ENCODE results near the gene CTSO.

CTSO gene

DNA sequence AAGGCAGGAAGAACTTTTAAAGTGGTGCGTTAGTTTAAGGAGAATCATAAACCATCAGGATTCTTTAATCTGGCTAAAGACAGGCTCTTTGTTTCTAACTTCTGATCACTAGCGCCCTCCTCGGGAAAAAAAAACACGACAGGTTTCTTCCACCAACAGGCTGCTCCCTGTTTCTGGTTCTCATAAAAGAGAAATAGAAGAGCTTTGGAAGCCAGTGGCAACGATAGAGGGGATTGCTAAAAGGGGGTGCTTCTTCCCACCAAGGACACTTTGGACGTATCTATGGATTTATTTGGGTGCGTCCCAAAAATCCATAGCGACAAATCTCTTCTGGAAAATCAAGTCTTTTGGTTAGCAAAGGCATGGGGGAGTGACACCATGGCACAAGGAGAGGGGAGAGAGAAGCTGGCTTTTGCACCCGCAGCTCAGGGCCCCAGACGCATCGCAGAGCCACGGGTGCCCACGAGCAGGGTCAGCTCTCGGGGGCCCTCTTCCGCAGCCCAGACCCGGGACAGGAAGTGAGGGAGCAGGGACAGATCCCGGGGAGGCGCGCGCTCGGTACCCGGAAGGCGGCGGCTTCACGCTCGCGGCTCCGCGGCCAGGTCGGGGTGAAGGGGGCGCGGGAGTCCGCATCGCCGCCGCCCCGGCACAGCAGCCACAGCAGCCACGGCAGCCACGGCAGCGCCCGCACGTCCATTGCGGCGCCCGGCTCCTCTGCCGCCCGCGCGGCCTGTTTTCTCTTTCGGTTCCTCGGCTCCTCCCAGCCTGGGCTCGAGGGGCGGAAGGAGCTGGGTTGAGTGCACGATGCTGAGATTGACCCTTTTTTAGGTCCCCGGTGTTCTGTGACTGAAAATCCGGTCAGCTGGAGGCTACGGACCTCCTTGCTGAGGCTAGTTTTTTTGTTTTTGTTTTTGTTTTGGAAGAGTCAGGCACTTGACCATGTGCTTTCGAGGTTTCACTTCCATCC is at the start of gene CTSO:
Gene CTSO (minus strand): TSS at position 716 of the 967 bp plus-strand sequence. CDS start 19 bp downstream, at position 697.
- DNase-seq, result peak; percentile 62

GRCh38 chr4:156000491-156000890 is 46.8 kb upstream of the CTSO start:
- no peak for DNase-seq

DNA sequence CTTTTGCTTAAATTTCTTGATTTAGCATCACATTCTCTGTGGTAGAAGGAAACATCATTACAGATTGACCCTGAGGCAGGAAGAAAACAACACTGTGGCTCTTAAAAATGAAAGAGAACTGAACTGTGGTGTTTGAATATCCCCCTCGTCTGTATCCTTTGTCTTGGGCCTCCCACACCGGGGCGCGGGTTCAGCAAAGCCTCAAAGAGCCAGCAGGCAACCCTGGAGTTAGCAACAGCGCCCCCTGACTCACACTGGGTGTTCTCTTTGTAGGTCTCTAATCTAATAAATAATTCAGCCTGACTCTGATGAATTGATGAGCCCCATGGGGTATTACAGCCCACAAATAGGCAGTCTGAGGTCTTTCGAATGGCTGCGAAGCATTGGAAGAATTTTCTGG is 46.1 kb upstream of the CTSO start:
- no peak for DNase-seq

- DNase-seq, result no peak
Measured at GRCh38 chr4:155995069-155995468, 41.4 kb upstream of the CTSO start.

- DNase-seq, result no peak
Measured at GRCh38 chr4:155984106-155984797, 30.6 kb upstream of the CTSO start.

DNA sequence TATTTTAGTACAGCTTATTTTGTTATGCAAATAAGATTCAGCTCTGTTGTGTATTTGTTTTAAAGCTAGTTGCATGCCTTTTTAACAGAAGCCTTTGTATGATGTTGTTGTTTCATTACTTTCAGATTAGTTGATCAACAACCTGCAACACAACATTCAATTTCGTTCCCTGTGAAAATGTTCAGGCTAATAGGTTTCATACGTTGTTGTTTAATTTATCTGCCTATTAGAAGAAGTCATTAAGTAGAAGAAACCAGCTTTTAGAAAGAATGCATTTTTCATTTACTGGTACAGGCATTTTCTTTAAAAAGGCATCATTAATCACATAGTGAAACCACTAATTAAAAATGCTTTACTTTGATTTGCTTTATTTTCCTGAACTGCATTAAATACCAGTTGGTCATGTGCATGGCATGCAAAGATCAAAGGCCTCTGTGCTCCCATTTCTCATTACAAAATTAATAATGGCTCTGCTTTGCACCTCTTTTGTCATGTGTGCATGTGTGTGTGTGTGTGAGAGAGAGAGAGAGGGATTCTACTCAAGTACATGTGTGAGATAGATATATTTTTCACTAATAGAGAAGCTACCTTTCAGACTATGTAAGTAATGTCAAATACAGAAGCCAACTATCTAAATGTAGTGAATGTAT is 29.2 kb upstream of the CTSO start:
- DNase-seq, result no peak

DNA sequence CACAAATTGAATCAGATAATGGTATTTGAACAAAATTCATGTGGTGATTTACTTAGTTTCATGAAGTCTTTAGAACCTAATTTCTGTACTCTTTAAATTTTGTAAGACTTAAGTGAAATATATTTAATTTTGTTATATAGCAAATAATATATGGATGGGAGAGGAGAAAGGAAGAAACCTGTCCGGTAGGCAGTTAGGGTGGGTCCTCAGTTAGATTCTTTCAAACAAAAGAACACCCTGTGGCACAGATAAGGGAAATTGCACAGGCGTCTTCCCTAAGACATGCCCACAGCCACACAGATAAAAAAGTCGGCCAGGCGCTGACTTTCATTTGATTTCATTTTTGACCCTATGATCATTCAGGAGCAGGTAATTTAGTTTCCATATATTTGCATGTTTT is 25.1 kb upstream of the CTSO start:
- no peak for DNase-seq

- DNase-seq, result no peak
Measured at GRCh38 chr4:155975511-155975910, 21.8 kb upstream of the CTSO start.

GRCh38 chr4:155974996-155975395 is 21.3 kb upstream of the CTSO start:
- no peak for DNase-seq

- no peak for DNase-seq
Measured at GRCh38 chr4:155974476-155974749, 20.7 kb upstream of the CTSO start.

GRCh38 chr4:155973639-155974475 is 20.2 kb upstream of the CTSO start:
- no peak for DNase-seq

DNA sequence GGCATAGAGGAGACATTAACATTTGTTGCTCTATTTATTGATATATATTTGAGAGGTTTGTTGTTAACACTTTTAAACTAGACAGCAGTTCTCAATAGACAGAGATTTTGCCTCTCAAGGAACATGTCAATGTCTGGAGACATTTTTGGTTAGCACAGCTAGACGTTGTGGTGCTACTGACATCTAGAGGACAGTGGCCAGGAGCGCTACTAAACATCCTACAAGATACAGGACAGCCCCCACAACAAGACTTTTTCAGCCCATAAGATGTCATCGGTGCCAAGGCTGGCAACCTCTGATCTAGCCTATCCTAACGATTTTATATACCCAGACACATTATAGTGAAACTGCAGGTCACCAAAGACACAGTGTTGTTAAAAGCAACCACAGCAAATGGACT is 18.4 kb upstream of the CTSO start:
- DNase-seq, result no peak

- DNase-seq, result no peak
Measured at GRCh38 chr4:155966731-155967395, 13.2 kb upstream of the CTSO start.

DNA sequence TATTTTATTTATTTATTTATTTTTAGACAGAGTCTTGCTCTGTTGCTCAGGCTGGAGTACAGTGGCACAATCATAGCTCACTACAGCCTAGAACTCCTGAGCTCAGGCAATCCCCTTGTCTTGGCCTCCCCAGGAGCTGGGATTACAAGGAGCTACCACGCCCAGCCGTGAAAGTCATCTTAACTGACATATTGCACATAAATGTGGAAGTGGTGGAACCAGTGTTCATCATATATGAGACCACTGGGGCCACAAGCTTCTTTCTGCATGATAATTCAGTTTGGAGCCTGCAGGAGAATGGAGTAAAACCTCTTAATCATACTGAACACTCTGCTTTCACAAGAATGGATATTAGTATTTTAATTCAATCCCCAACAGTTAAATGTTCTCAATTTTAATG is 12.5 kb upstream of the CTSO start:
- DNase-seq, result no peak

DNA sequence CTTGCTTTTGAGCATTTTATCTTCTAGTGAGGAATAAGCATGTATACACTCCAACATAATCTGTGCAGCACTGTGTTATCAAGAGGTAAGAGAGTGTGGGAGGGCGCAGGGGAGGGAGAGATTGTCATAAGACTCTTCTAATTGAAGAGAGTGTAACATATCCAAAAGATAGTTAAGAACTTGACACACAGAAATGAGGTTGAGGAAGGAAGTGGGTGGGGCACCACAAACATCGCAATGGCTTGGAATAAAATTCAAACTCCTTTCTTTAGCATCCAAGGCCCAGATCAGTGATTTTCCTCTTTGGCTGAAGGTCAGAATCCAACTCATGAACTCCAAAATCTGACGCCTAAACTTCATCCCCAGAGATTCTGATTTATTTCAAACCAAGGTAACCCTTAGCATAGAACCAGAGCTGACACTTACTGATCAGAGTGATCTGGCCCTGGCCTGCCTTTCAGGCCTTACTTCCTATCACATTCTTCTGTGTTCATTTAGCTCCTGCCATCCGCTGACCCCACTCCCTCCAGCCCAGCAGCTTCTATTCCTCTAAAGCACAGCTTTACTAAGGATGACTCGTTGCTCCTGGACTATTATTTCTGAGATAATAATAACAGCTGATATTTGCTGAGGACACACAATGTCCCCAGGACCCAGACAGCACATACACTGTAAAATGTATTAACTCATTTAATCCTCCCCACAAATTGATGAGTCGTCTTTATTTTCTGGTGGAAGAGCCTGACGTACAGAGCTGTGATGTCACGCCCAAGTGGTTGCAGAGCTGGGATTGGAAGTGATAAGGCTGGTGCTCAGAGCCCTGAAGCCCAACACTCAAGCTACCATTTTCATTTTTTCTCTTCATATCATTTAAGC is 10.6 kb upstream of the CTSO start:
- no peak for DNase-seq

- DNase-seq, result no peak
Measured at GRCh38 chr4:155962767-155963166, 9.1 kb upstream of the CTSO start.

DNA sequence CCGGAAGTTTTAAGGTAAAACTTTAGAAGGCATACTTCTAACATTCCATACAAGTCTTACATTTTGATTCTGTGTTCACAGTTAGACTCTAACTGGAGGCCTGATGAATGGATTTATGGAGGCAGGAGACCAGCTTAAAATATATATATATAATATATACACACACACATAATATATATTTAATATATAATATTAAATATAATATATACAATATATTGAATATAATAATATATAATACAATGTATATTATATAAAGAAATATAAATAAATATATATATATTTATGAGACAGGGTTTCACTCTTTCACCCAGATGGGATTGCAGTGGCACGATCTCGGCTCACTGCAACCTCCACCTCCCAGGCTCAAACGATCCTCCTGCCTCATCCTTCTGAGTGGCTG is 7.9 kb upstream of the CTSO start:
- no peak for DNase-seq

DNA sequence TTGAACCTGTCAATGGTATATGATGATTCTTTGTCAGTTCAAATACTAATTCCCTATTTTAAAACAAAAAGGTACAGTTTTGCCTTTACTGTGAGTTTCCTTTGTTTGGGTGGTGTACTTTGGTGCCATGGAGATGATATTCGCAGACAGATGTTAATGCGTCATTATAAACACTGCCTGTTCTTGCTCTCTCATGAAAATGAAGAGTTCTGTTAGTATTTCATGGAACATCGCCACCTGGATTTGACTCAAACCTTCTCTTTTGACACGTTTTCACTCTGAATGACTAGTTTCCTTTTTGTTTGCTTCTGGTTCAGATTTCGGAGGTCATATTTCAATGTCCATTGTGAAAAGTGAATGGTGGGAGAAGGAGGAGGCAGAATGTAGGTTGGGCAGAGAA is 6.9 kb upstream of the CTSO start:
- DNase-seq, result no peak

DNA sequence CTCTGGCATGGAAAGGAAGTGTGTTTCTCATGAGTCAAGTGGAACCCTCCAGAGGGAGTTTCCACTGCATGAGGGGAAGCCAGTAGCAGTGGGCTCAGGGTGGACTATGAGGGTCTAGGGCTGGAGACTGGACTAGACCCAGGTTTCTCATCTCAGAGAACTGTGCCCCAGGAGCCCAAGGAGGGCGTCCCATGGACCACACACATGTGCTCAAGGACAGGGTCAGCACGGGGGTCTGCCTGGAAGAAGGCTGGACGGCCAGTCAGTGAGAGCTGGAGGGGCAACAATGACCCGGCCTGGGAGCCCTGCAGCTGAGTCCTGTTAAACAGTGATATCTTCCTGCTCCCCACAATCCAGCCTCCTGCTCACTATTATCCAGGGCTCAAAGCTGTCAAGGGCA is 5.8 kb upstream of the CTSO start:
- DNase-seq, result no peak

DNA sequence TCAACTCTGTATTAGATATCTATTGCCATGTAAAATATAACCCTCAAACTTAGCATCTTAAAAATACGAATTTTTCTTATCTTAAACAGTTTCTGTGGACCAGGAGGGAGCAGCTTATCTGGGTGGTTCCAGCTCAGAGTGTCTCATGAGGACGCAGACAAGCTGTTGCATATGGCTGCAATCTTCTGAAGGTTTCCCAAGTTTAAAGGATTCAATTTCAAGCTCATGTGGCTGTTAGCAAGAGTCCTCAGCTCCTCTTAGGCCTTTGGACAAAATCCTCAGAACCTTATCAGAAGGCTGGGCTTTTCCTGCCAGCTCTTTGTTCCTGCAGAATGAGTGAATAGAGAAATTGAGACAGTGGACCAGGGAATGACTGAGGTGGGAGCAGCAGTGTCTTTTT is 2.8 kb upstream of the CTSO start:
- DNase-seq, result no peak

GRCh38 chr4:155954939-155955338 is 1.3 kb upstream of the CTSO start:
- DNase-seq, result no peak

Data from NCI-H2171 treated with DMSO at 0.1 percent for 48 hours (cell line).